ENCODE data around the gene PDE6B. TPM values are rescaled to one million over a fixed set of nuclear protein-coding genes. Genes with fewer than 3 reads are reported as not detected.
A peak's percentile ranks its signal among the peaks of the same experiment; 100 is the strongest.

PDE6B gene
- total RNA-seq, 6 donors from 2014 or later: 4.2 to 28.3 (median 9.0) TPM

DNA sequence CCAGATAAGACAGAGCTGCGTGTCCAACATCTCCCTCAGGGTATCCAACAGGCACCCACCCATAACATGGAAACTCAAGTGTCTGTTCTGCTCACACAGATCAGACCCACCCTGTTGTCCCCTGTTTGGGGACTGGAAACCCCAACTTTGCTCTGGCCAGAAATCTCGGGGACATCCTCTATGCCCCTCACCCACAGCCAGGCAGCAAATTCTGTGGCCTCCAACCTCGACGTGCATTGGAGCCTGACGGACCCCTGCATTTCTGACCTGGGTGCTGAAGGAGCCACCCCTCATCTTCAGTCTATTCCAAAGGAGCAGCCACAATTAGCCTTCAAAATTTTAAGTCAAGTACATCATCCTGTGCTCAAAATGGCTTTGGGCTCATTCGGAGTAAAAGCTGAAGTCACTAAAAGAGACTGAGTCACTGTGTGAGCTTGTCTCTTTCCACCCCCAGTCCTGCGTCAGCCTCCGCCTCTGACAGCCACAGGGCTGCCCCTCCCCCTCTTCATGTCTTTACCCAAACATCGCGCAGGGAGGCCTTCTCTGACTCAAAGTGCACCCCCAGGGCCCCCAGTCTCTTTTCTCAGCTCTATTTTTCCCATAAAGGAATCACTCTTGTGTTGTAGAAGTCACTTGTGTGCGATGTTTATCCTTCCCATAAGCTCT, 24.4 kb upstream of the PDE6B start:
- peaks cover 0 to 4% (median 0%) of the 10 kb centered on the region in 4 donors for H3K27me3 ChIP-seq
- no peak overlapping the region for H3K4me3 ChIP-seq
- no peaks in the 10 kb centered on the region for H3K9me3 ChIP-seq
- ATAC-seq (ENCODE audit: low FRiP score in 2 of 2): no peak
- no peak overlapping the region for H3K27ac ChIP-seq
- DNase-seq: no peak
- TF ChIP-seq POLR2AphosphoS5 (IDR thresholded peaks at IDR 0.05): no peak
- no peak for TF ChIP-seq POLR2A (IDR thresholded peaks at IDR 0.05)
- TF ChIP-seq, protein P1, sequence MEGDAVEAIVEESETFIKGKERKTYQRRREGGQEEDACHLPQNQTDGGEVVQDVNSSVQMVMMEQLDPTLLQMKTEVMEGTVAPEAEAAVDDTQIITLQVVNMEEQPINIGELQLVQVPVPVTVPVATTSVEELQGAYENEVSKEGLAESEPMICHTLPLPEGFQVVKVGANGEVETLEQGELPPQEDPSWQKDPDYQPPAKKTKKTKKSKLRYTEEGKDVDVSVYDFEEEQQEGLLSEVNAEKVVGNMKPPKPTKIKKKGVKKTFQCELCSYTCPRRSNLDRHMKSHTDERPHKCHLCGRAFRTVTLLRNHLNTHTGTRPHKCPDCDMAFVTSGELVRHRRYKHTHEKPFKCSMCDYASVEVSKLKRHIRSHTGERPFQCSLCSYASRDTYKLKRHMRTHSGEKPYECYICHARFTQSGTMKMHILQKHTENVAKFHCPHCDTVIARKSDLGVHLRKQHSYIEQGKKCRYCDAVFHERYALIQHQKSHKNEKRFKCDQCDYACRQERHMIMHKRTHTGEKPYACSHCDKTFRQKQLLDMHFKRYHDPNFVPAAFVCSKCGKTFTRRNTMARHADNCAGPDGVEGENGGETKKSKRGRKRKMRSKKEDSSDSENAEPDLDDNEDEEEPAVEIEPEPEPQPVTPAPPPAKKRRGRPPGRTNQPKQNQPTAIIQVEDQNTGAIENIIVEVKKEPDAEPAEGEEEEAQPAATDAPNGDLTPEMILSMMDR (IDR thresholded peaks at IDR 0.05): no peak
- TF ChIP-seq EP300 (IDR thresholded peaks at IDR 0.05): no peak
- 64 to 72% methylated on average over 11 of the region's 11 CpGs for WGBS, 2 donors
- no peaks in the 10 kb centered on the region for H3K4me1 ChIP-seq
- no peaks in the 10 kb centered on the region for H3K36me3 ChIP-seq

DNA sequence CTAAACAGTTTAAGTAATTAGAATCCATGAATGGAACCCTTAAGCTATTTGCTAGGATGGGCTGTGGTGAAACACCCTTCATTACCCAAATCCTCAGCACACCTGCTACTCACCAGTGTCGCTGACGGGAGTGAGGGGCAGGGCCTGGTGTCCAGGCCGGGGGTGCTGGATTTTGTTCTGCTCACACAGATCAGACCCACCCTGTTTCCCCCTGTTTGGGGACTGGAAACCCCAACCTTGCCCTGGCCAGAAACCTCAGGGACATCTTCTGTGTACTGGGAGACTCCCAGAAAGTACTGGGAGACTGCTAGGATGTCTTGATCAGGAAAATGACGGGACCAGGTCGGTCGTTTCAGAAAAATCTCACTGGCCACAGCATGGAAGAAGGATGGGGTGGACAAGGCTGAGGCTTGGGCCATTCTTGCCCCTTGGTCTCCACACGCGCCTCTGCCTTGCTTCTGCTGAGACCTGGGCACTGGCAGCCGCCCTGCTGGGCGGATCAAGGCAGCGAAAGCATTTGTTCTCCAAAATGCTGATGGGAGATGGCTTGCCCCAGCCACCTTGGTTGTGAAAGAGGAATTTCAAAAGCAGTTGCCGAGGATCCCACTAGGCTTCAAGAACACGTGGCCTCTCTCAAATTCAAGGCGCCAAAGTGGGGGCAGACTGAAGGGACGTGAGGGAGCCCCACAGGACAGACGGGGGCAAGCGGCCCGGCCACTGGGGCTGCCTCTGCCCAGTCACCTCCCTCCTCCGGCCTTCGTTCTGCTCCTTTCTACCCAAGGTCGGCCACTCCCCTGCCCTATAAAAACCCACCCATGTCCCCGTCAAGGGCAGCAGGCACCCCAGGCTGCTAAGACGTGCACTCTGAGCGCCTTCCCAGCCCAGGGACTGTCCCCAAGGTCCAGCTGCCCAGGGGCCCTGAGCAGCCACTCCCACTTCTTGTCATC, 23.5 kb upstream of the PDE6B start:
- ATAC-seq (ENCODE audit: low FRiP score in 2 of 2) (peak in 1 of 2 donors; percentile 16), DNase-seq (peak in 1 of 2 donors; percentile 33)
- Histone ChIP-seq H3K4me3 (no peak overlapping the region), H3K9me3 (no peaks in the 10 kb centered on the region), H3K36me3 (no peaks in the 10 kb centered on the region), H3K27me3 (peaks cover 0 to 4% (median 0%) of the 10 kb centered on the region in 4 donors), H3K27ac (no peak overlapping the region), H3K4me1 (no peaks in the 10 kb centered on the region)
- TF ChIP-seq, protein P1 (IDR thresholded peaks at IDR 0.05): no peak
- no peak for TF ChIP-seq POLR2A (IDR thresholded peaks at IDR 0.05)
- no peak for TF ChIP-seq POLR2AphosphoS5 (IDR thresholded peaks at IDR 0.05)
- no peak for TF ChIP-seq EP300 (IDR thresholded peaks at IDR 0.05)
- WGBS, 2 donors: 80 to 83% methylated on average over 17 to 24 of the region's 24 CpGs

DNA sequence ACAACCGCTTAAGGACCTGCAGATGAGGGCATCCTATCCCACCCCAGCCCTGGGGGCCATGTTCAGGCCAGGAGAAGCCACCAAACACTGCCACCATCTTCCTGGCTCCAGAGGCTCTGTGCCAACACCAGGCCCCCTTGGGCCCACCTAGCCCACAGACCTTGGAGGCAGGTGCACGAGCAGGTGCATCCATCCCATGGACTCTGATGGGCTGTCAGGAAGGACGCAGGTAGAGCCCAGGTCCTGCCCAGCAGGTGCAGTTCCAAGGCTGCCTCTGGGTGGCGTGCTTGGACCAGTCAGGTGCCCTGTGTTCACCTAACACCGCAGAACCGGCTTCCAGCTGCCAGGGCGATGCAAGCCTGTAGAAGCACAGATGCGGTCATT, 22.8 kb upstream of the PDE6B start:
- 8 to 24% methylated on average over 4 to 7 of the region's 8 CpGs for WGBS, 2 donors
- Histone ChIP-seq H3K4me1 (no peaks in the 10 kb centered on the region), H3K27me3 (peaks cover 0 to 4% (median 0%) of the 10 kb centered on the region in 4 donors), H3K27ac (no peak overlapping the region), H3K36me3 (no peaks in the 10 kb centered on the region), H3K4me3 (no peak overlapping the region), H3K9me3 (no peaks in the 10 kb centered on the region)
- DNase-seq (peak; percentile 62 to 85), ATAC-seq (ENCODE audit: low FRiP score in 2 of 2) (peak; percentile 58 to 82)
- no peak for TF ChIP-seq EP300 (IDR thresholded peaks at IDR 0.05)
- TF ChIP-seq POLR2A (IDR thresholded peaks at IDR 0.05): no peak
- TF ChIP-seq, protein P1 (IDR thresholded peaks at IDR 0.05): peak; percentile 39 to 79 (median 60)
- TF ChIP-seq POLR2AphosphoS5 (IDR thresholded peaks at IDR 0.05): no peak

DNA sequence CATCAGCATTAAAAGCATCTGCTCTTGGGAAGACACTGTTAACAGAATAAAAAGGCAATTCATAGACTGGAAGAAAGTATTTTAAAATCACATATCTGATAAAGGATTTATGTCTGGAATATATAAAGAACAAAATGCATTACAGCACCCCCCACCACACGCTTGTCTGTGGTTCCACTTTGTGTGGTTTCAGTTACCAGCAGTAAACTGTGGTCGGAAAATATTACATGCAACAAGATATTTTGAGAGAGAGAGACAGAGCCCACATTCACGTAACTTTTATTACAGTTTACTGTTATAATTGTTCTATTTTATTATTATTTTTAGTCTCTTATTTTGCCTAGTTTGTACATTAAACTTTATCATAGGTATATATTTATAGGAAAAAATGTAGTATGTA, 21.2 kb upstream of the PDE6B start:
- peaks cover 0 to 4% (median 0%) of the 10 kb centered on the region in 4 donors for H3K27me3 ChIP-seq
- no peaks in the 10 kb centered on the region for H3K9me3 ChIP-seq
- 49 to 54% methylated on average over 3 of the region's 3 CpGs for WGBS, 2 donors
- no peak overlapping the region for H3K27ac ChIP-seq
- TF ChIP-seq POLR2AphosphoS5 (IDR thresholded peaks at IDR 0.05): no peak
- TF ChIP-seq EP300 (IDR thresholded peaks at IDR 0.05): no peak
- no peak for TF ChIP-seq POLR2A (IDR thresholded peaks at IDR 0.05)
- TF ChIP-seq, protein P1 (IDR thresholded peaks at IDR 0.05): no peak
- ATAC-seq (ENCODE audit: low FRiP score in 2 of 2): no peak
- H3K36me3 ChIP-seq: no peaks in the 10 kb centered on the region
- no peak for DNase-seq
- no peak overlapping the region for H3K4me3 ChIP-seq
- no peaks in the 10 kb centered on the region for H3K4me1 ChIP-seq

Measured in upper lobe of left lung (tissue), 6 donors.